ENCODE results near the gene PCBP2. TPM values are rescaled to one million over a fixed set of nuclear protein-coding genes. Genes with fewer than 3 reads are reported as not detected.
A peak's percentile ranks its signal among the peaks of the same experiment; 100 is the strongest.

PCBP2 gene
- polyA plus RNA-seq, 1 donor, result 1,185 TPM

DNA sequence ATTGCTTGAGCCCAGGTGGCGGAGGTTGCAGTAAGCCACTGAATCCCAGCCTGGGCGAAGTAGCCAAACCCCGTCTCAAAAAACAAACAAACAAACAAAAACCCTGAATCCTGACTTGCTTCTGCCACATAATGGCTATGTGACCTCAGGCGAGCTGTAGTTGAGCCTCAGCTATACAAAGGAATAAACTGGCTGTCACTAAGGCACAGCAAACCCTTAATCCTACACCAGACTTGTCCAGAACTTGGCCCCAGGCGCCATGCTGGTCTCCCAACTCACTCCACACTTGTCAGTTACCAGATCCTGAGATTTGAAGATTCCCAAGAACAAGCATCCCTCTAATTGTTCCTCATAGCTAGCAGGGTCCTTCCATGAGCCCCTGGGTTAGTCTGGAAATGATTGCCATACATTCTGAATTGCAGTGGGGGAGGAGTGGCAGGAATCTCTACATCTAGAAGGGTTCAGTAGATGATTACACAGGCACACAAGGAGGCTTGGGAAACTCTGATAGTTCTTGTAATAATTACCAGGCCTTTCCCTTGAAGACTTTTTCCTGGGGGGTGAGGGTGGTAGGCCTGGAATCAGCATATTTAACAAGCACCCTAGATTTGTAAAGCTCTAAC, 37.5 kb downstream of the PCBP2 start:
- DNase-seq, result no peak

DNA sequence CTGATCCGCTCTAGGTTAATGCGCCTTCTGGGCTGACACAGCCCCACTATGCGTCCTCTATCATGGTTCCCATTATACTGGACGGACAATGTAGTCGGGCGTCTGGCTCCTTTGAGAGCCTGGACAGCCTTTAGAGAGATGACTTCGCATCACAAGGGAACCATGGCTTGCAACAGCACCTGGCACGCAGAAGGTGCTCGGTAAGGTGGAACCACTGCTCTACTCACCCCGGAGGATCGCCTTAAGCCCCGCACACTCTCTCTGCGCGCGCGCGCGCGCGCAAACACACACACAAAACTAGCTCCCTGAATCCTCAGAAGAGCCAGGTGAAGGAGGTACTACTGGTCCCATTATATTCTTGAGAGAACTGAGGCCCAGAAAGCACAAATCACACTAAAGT, 40.3 kb downstream of the PCBP2 start:
- no peak for DNase-seq

DNA sequence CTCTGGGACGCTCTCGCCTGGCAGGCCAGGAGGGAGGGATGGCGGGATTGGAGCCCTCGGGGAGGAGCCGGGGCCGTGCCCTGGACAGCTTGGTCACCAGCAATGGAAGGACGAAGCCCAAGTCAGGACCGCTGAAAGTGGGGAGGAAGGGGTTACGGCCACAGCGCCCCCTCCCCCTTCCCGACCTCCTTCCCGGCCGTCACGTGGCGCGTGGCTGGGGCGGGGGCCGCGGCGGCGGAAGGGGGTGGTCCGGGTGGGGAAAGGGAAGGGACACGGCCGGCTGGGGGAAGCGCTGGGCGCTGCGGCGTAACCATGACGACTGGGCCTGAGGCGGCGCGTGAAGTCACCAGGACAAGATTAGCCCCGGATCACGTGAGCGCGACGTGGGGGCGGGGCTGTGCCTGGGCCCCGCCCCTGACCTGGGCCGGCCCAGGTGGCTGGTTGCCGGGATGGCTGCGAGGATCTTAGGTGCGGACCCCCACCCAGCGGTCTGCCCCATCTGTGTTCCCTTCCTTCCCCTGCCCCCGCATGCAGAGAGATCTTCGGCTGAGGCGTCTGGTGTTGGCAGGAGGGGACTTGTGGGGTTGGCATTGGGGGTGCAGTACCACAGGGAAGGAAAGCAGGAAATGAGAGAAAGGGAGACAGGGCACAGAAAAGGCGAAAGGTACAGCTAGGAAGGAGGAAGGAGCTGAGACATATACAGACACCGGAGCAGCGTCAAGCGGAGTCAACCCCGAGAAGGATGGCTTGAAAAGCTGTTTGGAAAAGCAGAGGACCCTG, 41.1 kb downstream of the PCBP2 start:
- peak; percentile 95 for DNase-seq

DNA sequence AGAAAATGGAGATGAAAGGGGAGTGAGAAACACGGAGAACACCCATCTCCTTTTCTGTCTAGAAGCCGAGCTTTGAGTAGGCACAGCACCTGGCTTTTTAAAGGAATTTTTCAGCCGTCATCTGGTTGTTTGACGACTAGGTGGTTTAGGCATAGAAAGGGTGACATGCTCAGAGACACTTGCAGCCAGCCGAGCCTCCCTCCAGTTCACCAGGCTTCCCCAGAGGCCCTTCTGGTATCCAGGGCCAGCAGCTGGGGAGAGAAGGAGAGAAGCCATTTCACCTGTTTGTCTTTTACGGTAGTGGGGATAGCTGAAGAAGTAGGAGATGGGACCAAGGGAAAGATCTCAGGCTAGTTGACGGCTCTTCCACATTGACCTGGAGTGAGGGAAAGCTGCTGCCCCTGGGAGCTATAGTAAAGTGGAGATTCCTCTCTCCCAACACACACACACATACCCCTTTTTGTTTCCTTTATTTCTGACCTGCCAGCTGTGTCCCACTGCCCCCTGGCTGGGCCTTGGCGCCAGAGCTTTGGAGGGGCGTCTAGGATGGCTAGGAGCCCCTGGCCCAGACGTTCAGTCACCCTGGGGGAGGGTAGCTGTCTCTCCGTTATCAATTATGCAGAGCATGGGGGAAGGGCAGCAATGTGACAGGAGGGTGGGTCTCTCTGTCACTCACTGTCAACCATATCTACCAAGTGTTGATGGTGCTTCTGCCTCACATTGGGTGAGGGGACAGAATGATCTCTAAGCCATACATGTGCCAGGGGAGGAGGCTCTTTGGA, 41.9 kb downstream of the PCBP2 start:
- no peak for DNase-seq

DNA sequence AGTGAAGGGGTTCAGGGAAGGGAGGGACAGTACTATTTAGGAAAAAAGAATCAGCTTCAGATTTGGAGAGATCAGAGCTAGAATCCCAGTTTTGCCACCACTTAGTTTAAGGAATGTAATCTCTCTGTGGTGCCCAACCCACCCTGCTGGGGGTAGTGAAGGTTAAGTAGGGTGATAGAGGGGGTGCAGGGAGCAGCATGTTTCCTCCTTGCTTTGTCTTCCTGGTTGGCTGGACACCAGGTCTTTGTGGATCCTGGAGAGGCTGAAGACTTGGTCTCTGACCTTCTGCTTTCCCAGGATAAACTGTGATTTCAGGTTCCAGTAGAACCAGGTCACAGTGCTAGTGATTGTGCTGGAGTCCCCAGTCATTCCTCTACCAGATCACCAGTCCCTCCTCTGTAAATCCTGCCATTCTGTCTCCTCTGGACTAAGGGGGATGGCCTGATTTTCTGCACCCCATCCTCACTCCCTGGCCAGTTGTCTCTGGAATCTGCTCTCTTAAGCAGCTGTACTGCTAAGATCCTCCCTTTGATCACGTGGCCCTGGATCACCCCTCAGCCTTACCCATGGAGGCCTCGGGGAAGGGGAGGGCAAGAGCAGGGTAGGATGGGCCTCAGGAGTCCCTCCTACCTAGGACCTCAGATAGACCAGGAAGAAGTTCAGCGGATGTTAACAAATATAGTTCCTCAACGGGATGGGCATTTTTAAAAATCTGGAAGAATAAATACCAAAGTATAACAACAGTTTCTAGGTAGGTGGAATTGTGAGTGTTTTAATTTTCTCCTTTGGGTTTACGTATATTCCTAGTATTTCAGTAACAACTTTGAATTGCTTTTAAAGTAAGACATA, 44.2 kb downstream of the PCBP2 start:
- peak; percentile 70 for DNase-seq

- no peak for DNase-seq
These were observed 44.8 kb downstream of the PCBP2 start for GRCh38 chr12:53496752-53497032.

DNA sequence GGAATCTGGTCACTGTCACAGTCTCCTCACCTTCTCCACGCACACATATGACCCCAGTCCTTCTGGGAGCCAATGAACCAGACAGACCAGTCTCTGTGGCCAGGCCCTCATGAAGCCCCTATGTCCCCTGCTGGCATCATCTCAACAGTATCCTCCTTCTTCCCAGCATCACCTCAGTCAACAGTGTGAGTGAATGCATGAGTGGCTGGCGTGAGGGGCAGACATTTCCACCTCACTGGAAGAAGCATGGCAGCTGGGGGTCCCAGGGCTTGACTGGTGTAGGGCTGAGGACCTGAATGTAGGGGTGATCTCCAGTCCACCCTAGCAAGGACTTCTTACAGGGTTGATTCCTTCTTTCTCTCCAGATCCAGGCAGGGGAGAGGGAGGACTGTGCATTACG, 45.6 kb downstream of the PCBP2 start:
- no peak for DNase-seq

DNA sequence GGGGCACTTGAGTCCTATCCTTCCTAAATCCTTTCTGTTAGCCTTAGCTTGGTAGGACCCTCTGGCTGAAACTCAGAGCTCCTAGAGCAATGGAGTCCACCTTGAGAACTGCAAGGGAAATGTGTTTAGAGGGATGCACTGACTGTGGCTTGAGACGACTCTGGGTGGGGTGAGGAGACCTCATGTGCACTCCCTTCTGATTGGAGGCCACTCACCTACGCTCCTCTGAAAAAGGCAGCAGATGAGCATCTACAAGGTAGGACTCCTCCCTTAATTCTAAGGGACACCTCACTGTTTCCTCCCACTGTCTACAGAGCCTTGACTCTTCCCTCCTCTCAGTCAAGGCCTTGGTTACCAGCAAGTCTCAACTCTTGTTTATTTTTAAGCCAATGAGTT, 46.3 kb downstream of the PCBP2 start:
- no peak for DNase-seq

DNA sequence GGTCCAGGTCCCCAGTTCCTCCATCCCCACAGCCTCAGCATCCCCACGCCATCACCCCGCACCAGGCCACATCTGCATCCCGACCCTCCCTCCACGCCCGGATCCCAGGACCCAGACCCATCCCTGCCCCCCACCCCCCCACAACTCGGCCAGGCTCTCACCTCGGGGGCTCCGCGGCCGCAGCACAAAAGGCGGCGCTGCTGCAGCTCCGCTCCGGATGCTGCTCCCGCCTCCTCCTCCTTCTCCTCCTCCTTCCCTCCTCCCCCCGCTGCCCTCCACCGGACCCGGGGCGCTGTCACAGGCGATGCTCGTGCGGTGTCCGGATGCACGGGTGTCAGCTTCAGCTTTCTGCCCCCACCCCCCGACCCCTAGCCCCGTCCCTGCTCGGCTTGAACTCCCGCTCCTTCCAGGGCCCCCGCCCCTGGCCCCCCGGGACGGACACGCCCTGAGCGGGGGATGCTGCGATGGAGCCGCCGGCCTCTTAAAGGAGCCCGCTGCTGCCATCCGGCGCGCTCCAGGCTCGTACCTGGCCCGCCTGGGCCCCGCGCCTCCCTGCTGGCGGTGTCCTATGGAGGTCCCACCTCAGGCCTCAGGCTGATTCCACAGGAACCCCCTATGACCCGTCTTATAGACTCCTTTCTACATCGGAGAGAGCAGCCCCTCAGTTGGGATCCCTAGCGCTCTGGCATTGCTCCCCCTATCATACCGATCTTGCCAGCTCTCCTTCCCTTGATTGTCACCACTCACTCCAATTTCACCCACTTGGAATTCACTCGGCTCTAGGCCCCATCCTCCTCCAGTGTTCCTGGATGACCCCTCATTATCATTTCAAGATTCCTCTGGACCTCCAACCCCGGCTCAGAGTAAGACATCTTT, 47.6 kb downstream of the PCBP2 start, which contains the start of gene MAP3K12:
Gene MAP3K12 (minus strand): TSS at position 193 of the 876 bp plus-strand sequence. CDS start 12,067 bp downstream, outside the sequence.
- peak; percentile 61 for DNase-seq

DNA sequence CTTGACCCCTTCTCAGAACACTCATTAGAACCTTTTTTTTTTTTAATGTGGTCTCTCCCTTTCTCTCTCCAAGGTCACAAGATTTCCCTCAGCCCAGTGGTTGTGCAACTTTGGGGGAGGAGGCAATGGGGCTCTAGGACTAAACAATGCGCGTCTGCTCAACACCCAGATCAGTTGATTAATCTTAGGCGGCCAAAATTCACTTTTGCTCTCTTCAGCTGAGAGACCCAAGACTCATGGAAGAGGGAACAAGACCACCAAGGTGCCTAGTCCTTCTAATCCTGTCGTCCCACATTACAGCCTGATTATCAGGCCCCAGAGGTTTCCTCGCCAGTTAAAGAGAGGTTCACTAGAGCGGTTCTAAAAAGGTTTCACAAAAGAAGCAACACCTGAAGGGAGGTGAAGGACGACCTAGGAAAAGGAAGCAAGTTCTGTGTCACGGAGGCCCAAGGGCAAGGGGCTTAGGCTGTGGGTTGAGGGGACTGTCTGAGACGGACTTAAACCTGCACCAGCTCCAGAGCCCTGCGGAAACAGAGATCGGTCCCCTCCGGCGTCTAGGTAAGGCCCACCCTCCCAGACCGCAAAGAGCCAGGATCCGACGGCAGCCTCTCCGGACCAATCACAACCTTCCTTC, 48.4 kb downstream of the PCBP2 start:
- no peak for DNase-seq

DNA sequence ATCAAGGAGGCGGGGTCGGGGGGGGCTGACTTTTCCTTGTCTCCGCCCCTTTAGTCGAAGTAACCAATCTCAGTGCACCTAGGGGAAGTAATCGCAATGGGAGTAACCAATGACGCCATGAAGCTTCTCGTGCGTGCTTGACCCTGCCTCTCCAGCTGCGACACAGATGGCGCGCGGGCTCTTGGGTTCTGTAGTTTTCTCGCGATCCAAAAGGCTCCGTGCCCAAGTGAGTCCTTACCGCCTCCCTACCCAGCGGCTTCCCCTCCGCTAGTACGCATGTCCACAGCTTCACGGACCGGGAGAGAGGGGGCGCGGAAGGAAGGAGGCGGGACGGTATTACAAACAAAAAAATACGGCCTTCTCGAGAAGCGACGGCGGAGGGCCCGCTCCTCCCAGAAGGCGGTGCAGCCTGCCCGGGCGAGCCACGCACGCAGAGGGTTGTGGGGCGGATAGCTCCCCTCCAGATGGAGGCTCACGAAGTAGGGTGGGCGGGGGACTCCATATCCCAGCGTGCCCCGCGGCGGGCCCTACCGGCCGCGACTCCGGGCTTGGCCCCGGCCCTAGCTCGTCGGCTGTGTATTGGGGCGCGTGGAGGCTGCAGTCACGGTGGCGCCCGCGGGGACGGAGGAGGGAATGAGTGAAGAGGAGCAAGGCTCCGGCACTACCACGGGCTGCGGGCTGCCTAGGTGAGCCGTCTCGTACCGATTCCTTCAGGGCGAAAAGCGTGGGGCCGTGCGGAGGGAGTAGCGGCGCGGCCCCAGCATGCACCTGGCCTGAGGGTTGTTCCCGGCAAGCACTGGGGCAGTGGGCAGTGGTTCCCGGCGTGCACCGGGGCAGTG, 49.1 kb downstream of the PCBP2 start, which contains the start of gene TARBP2:
Gene TARBP2 (plus strand): TSS at position 508 of the 839 bp plus-strand sequence. CDS start 126 bp downstream, at position 634.
- peak; percentile 99 for DNase-seq

DNA sequence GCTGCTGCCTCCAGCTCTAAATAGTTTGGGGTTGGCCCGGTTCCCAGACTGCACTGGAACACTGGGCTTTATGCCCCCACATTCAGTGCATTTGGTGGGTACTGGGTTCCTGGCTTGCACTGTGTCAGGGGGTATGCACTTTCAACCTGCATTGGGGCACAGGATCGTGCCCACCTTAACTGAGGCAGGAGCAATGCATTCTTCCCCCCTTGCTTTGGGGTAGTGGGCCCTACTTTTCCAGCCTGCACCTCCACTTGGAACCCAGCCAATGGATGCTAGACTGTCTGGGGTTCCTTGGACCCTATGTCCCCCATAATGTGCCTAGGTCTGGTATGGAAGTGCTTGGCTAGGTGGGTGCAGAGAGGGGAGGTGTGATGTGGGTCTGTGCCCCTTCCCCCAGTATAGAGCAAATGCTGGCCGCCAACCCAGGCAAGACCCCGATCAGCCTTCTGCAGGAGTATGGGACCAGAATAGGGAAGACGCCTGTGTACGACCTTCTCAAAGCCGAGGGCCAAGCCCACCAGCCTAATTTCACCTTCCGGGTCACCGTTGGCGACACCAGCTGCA, 49.8 kb downstream of the PCBP2 start:
- no peak for DNase-seq

GRCh38 chr12:53502331-53502730, 50.4 kb downstream of the PCBP2 start:
- DNase-seq, result no peak

GRCh38 chr12:53502983-53503728, 51.3 kb downstream of the PCBP2 start:
- no peak for DNase-seq

DNA sequence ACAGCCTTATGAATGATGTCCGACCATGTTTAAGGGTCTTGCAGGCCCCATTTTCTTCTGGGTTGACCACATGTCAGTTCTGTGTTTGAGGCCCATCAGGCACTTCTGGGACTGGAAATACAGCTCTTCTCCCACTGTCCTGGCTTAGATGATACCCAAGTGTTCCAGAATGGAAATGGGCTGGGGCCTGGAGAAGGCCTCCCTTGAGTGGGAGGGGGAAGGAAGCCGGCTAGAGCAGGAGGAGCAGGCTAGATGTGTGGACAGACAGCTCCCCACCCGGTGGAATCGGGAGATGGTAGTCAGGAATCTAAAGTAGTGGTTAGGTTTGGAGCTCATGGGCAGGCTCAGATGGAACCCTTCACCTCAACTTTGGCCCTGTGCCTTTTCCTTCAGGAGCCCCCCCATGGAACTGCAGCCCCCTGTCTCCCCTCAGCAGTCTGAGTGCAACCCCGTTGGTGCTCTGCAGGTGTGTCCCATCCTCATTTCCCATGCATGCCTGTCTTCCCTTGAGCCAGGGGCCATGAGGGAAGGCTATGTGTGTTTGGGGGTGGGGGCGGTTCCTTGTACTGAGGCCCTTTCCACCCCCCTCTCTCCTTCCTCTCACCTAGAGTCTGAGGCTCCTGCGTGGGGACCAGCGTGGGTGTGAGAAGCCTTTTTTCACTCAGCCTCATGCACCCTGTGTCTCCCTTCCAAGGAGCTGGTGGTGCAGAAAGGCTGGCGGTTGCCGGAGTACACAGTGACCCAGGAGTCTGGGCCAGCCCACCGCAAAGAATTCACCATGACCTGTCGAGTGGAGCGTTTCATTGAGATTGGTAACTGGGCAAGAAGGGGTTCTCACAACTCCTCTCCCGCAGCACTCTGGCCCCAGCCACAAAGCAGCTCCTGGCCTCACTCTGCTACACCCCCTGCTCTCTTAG, 52.4 kb downstream of the PCBP2 start:
- no peak for DNase-seq

GRCh38 chr12:53505086-53505485, 53.2 kb downstream of the PCBP2 start:
- no peak for DNase-seq
